ENCODE measurements around the gene LRATD1.
"Not testable (repeated sequence)": the region's sequence is repeated elsewhere in the genome, so short reads cannot be mapped to it uniquely, and the experiment has no call there.

Gene LRATD1

DNA sequence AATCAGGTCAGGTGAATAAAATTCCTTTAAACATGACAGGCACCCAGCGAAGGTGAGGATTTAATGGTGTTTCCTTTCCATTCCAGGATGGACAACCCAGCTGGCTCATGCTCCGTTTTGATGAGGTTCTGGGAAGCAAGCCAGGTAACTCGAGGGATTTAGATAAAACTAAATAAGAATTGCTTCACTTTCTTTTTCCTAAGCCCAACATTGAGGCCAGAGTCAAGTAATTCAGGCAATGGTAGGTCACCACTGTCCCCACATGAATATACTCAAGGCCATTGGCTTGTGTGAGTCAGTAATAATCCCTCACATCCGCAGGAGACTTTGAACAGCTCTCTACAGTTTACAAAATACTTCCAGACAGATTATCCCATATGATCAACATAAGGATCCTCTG lies 16.2 kb upstream of the LRATD1 start:
- Histone ChIP-seq H3K36me3 (ENCODE audit: control insufficient read depth, insufficient read depth, low read length, severe bottlenecking) (no peaks in the 10 kb centered on the region), H3K4me1 (ENCODE audit: control insufficient read depth, insufficient read depth, low read length) (no peaks in the 10 kb centered on the region), H3K9me3 (ENCODE audit: control insufficient read depth, low read length) (no peaks in the 10 kb centered on the region), H3K9ac (ENCODE audit: low read length) (no peak overlapping the region), H3K4me3 (ENCODE audit: low read length) (no peak overlapping the region), H3K27me3 (replicated peaks; ENCODE audit: control insufficient read depth, insufficient read depth, low read length) (no peaks in the 10 kb centered on the region)
- DNase-seq (ENCODE audit: low read depth): no peak

DNA sequence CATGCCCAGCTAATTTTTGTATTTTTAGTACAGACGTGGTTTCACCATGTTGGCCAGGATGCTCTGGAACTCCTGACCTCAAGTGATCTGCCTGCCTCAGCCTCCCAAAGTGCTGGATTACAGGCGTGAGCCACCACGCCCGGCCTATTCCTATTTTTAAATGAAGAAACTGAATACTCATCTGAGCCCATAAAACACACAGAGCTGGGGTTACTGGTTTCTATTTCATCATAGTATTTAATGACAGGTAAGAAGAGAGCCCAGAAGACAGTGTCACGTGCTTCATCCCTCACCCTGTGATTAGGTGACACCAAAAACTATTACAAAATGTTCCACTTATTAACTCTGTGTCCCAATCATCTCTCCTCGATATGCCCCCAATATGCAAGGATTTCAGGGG lies 15.6 kb upstream of the LRATD1 start:
- H3K27me3 ChIP-seq (replicated peaks; ENCODE audit: control insufficient read depth, insufficient read depth, low read length): no peaks in the 10 kb centered on the region
- H3K4me1 ChIP-seq (ENCODE audit: control insufficient read depth, insufficient read depth, low read length): no peaks in the 10 kb centered on the region
- no peak overlapping the region for H3K9ac ChIP-seq (ENCODE audit: low read length)
- no peaks in the 10 kb centered on the region for H3K9me3 ChIP-seq (ENCODE audit: control insufficient read depth, low read length)
- H3K36me3 ChIP-seq (ENCODE audit: control insufficient read depth, insufficient read depth, low read length, severe bottlenecking): no peaks in the 10 kb centered on the region
- no peak for DNase-seq (ENCODE audit: low read depth)
- no peak overlapping the region for H3K4me3 ChIP-seq (ENCODE audit: low read length)

- Histone ChIP-seq H3K36me3 (ENCODE audit: control insufficient read depth, insufficient read depth, low read length, severe bottlenecking) (no peaks in the 10 kb centered on the region), H3K4me1 (ENCODE audit: control insufficient read depth, insufficient read depth, low read length) (no peaks in the 10 kb centered on the region), H3K9me3 (ENCODE audit: control insufficient read depth, low read length) (no peaks in the 10 kb centered on the region), H3K9ac (ENCODE audit: low read length) (no peak overlapping the region), H3K4me3 (ENCODE audit: low read length) (no peak overlapping the region), H3K27me3 (replicated peaks; ENCODE audit: control insufficient read depth, insufficient read depth, low read length) (no peaks in the 10 kb centered on the region)
- no peak for DNase-seq (ENCODE audit: low read depth)
Measured at GRCh38 chr2:14619441-14619840, 13.1 kb upstream of the LRATD1 start.

DNA sequence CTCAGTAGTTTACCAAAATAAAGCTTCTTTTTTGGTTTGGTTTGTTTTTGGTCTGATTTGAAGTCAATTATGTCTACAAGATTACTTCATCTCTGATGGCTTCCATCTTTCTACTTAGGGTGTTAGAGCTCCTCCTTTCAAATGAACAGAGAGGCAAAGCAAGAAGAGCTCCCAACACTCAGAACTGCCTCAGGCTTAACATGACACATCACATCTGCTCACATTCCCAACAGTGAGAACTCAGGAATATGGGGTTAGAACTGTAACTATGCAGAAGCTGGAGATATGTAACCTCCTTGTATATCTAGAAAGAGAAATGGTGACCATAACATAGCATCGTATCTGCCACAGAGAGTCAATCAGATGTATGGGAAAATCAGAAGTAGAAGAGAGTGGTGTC lies 11.4 kb upstream of the LRATD1 start:
- H3K4me3 ChIP-seq (ENCODE audit: low read length): no peak overlapping the region
- no peaks in the 10 kb centered on the region for H3K9me3 ChIP-seq (ENCODE audit: control insufficient read depth, low read length)
- peaks cover 5% of the 10 kb centered on the region for H3K27me3 ChIP-seq (replicated peaks; ENCODE audit: control insufficient read depth, insufficient read depth, low read length)
- no peak overlapping the region for H3K9ac ChIP-seq (ENCODE audit: low read length)
- no peaks in the 10 kb centered on the region for H3K4me1 ChIP-seq (ENCODE audit: control insufficient read depth, insufficient read depth, low read length)
- DNase-seq (ENCODE audit: low read depth): no peak
- H3K36me3 ChIP-seq (ENCODE audit: control insufficient read depth, insufficient read depth, low read length, severe bottlenecking): no peaks in the 10 kb centered on the region

DNA sequence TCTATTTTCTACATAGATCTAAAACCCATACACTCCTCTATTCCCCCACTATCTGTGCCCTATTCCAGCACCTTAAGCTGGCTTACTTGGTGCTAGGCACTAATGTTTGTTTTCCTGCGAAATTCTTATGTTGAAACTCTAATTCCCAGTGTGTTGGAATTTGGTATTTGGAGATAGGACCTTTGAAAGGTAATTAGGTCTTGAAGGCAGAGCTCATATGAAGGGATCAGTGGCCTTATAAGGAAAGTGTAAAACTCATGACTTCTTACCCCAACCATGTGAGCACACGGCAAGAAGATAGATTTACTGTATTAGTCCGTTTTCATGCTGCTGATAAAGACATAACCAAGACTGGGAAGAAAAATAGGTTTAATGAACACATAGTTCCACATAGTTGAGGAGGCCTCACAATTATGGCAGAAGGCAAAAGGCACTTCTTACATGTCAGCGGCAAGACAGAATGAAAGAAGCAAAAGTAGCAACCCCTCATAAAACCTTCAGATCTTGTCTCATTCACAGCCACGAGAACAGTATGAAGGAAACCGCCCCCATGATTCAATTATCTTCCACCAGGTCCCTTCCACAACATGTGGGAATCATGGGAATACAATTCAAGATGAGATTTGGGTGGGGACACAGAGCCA lies 10.5 kb upstream of the LRATD1 start:
- H3K9ac ChIP-seq (ENCODE audit: low read length): no peak overlapping the region
- no peak for DNase-seq (ENCODE audit: low read depth)
- no peaks in the 10 kb centered on the region for H3K36me3 ChIP-seq (ENCODE audit: control insufficient read depth, insufficient read depth, low read length, severe bottlenecking)
- H3K4me1 ChIP-seq (ENCODE audit: control insufficient read depth, insufficient read depth, low read length): no peaks in the 10 kb centered on the region
- H3K9me3 ChIP-seq (ENCODE audit: control insufficient read depth, low read length): no peaks in the 10 kb centered on the region
- no peak overlapping the region for H3K4me3 ChIP-seq (ENCODE audit: low read length)
- H3K27me3 ChIP-seq (replicated peaks; ENCODE audit: control insufficient read depth, insufficient read depth, low read length): peaks cover 11% of the 10 kb centered on the region

GRCh38 chr2:14622550-14622939 lies 10.0 kb upstream of the LRATD1 start:
- not testable (repeated sequence) for DNase-seq (ENCODE audit: low read depth); H3K36me3 ChIP-seq (ENCODE audit: control insufficient read depth, insufficient read depth, low read length, severe bottlenecking); H3K4me3 ChIP-seq (ENCODE audit: low read length); H3K4me1 ChIP-seq (ENCODE audit: control insufficient read depth, insufficient read depth, low read length); H3K9ac ChIP-seq (ENCODE audit: low read length); H3K9me3 ChIP-seq (ENCODE audit: control insufficient read depth, low read length)
- H3K27me3 ChIP-seq (replicated peaks; ENCODE audit: control insufficient read depth, insufficient read depth, low read length): peaks cover 11% of the 10 kb centered on the region

DNA sequence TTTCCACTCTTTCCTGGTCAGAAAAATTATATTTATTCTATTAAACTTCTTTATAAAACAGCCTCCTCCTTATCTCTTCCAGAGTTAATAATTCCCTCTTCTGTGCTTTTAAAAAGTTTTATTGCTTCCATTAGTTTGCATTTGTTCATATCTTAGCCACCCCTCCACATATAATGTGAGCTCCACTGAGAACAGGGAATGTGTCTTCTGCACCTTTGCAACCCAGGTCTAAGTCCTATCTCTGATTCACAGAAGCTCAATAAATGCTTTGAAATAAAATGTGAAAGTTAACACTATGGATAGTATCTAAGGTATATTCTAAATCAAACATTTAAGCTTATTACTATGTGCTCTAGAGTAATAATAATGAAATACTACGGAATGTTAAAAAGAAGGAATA lies 9.3 kb upstream of the LRATD1 start:
- no peaks in the 10 kb centered on the region for H3K36me3 ChIP-seq (ENCODE audit: control insufficient read depth, insufficient read depth, low read length, severe bottlenecking)
- no peak for DNase-seq (ENCODE audit: low read depth)
- no peaks in the 10 kb centered on the region for H3K4me1 ChIP-seq (ENCODE audit: control insufficient read depth, insufficient read depth, low read length)
- H3K27me3 ChIP-seq (replicated peaks; ENCODE audit: control insufficient read depth, insufficient read depth, low read length): peaks cover 13% of the 10 kb centered on the region
- no peak overlapping the region for H3K4me3 ChIP-seq (ENCODE audit: low read length)
- peaks cover 1% of the 10 kb centered on the region for H3K9me3 ChIP-seq (ENCODE audit: control insufficient read depth, low read length)
- no peak overlapping the region for H3K9ac ChIP-seq (ENCODE audit: low read length)

DNA sequence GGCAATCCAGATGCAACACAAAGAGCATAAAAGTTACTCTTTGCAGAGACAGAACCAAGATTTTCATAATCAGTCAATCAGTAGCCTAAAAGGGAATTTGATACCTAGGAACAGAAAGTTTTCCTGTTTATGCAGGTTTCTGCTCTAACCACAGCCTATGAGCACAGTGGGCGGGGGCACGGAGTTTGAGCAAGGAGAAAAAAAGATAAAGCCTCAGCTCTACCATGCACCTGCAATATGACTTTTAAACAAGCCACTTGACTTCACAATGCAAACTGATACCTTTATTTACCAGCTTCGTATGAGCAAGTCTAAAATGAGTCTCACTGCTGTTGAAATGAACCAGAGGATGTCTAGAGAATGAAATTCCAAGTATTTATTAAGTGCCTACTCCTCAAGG lies 5.6 kb upstream of the LRATD1 start:
- Histone ChIP-seq H3K9me3 (ENCODE audit: control insufficient read depth, low read length) (peaks cover 3% of the 10 kb centered on the region), H3K4me3 (ENCODE audit: low read length) (no peak overlapping the region), H3K4me1 (ENCODE audit: control insufficient read depth, insufficient read depth, low read length) (no peaks in the 10 kb centered on the region), H3K36me3 (ENCODE audit: control insufficient read depth, insufficient read depth, low read length, severe bottlenecking) (no peaks in the 10 kb centered on the region), H3K9ac (ENCODE audit: low read length) (no peak overlapping the region), H3K27me3 (replicated peaks; ENCODE audit: control insufficient read depth, insufficient read depth, low read length) (peaks cover 33% of the 10 kb centered on the region)
- DNase-seq (ENCODE audit: low read depth): no peak

- H3K4me3 ChIP-seq (ENCODE audit: low read length): no peak overlapping the region
- no peak overlapping the region for H3K9ac ChIP-seq (ENCODE audit: low read length)
- no peaks in the 10 kb centered on the region for H3K36me3 ChIP-seq (ENCODE audit: control insufficient read depth, insufficient read depth, low read length, severe bottlenecking)
- DNase-seq (ENCODE audit: low read depth): no peak
- peaks cover 49% of the 10 kb centered on the region for H3K27me3 ChIP-seq (replicated peaks; ENCODE audit: control insufficient read depth, insufficient read depth, low read length)
- peaks cover 3% of the 10 kb centered on the region for H3K9me3 ChIP-seq (ENCODE audit: control insufficient read depth, low read length)
- peaks cover 6% of the 10 kb centered on the region for H3K4me1 ChIP-seq (ENCODE audit: control insufficient read depth, insufficient read depth, low read length)
Measured at GRCh38 chr2:14628901-14629300, 3.6 kb upstream of the LRATD1 start.

DNA sequence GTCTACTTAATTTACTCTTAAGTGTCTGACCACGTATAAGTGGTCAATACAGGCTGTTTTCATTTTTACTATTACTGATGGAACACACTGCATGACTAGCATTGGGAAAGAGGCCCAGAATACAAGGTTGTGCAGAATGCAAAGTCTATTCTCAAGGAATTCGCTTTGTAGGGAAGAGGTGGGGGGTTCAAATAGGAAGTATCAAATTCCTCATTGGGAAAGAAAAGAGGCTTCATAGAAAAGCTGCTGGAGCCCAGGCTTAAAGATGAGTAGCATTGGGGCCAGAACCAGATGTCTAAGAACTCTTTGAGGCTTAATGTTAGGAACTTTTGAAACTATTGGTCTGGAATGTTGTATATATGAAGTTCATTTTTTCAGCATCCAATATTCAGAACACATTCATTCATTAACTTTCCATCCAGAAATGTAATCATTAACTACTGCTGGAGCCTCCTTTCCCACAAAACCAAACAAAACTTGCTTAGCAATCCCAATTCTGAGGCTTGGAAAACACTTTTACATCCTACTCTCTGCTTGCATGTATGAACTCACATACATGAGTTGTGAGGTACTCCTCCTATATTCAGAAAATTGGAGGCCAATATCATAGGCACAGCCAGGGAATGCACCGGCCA lies 994 bp upstream of the LRATD1 start:
- Histone ChIP-seq H3K36me3 (ENCODE audit: control insufficient read depth, insufficient read depth, low read length, severe bottlenecking) (no peaks in the 10 kb centered on the region), H3K9ac (ENCODE audit: low read length) (no peak overlapping the region), H3K9me3 (ENCODE audit: control insufficient read depth, low read length) (peaks cover 3% of the 10 kb centered on the region), H3K27me3 (replicated peaks; ENCODE audit: control insufficient read depth, insufficient read depth, low read length) (peaks cover 43% of the 10 kb centered on the region), H3K4me1 (ENCODE audit: control insufficient read depth, insufficient read depth, low read length) (peaks cover 15% of the 10 kb centered on the region), H3K4me3 (ENCODE audit: low read length) (no peak overlapping the region)
- DNase-seq (ENCODE audit: low read depth): no peak

- peak overlapping the region; percentile 79 for H3K4me3 ChIP-seq (ENCODE audit: low read length)
- peaks cover 38% of the 10 kb centered on the region for H3K27me3 ChIP-seq (replicated peaks; ENCODE audit: control insufficient read depth, insufficient read depth, low read length)
- peaks cover 15% of the 10 kb centered on the region for H3K4me1 ChIP-seq (ENCODE audit: control insufficient read depth, insufficient read depth, low read length)
- no peaks in the 10 kb centered on the region for H3K36me3 ChIP-seq (ENCODE audit: control insufficient read depth, insufficient read depth, low read length, severe bottlenecking)
- H3K9ac ChIP-seq (ENCODE audit: low read length): no peak overlapping the region
- DNase-seq (ENCODE audit: low read depth): no peak
- peaks cover 3% of the 10 kb centered on the region for H3K9me3 ChIP-seq (ENCODE audit: control insufficient read depth, low read length)
Measured at GRCh38 chr2:14633061-14633460, 544 bp downstream of the LRATD1 start.
